Cardiac fibroblast (primary cell): ENCODE measurements around the gene ESRRG.
"Not testable (repeated sequence)": the region's sequence is repeated elsewhere in the genome, so short reads cannot be mapped to it uniquely, and the experiment has no call there.

Source experiments
- DNase-seq, 2 donors: peaks; one replicate each; pipeline versions ENCODE4 v3.0.0 to v3.0.0-alpha.2; 2010; ENCODE audit warnings: low read depth in 2 of 2
- H3K4me3 ChIP-seq, 2 donors: replicated peaks in 1 of 2; 1 replicate in 1 of 2; 2 replicates in 1 of 2; pipeline ENCODE4 v1.5.1; 2011; ENCODE audit warnings: low read depth in 2 of 2, low read length in 2 of 2, mild to moderate bottlenecking in 2 of 2, moderate library complexity in 1 of 2
- CTCF ChIP-seq: IDR thresholded peaks from one replicate; pipeline ENCODE4 v1.5.1; 2011; ENCODE audit warnings: low read depth, mild to moderate bottlenecking, low read length, inconsistent platforms

Gene ESRRG

GRCh38 chr1:216531263-216532239 lies 191.7 kb downstream of the ESRRG start:
- peak; percentile 39 to 45 for DNase-seq
- H3K4me3 ChIP-seq = peak overlapping the region; percentile 28 to 52
- no peak for TF ChIP-seq CTCF

GRCh38 chr1:216529851-216530250 lies 193.4 kb downstream of the ESRRG start:
- not testable (repeated sequence) for H3K4me3 ChIP-seq, DNase-seq

- DNase-seq = no peak
- TF ChIP-seq CTCF = no peak
- H3K4me3 ChIP-seq = no peak overlapping the region
Measured at GRCh38 chr1:216528816-216529215, 194.4 kb downstream of the ESRRG start.

- no peak overlapping the region for H3K4me3 ChIP-seq
- peak; percentile 25 to 48 for DNase-seq
- no peak for TF ChIP-seq CTCF
Measured at GRCh38 chr1:216523449-216524190, 199.6 kb downstream of the ESRRG start.

GRCh38 chr1:216523043-216523442 lies 200.2 kb downstream of the ESRRG start:
- no peak overlapping the region for H3K4me3 ChIP-seq
- TF ChIP-seq CTCF = no peak

GRCh38 chr1:216521477-216521876 lies 201.8 kb downstream of the ESRRG start:
- TF ChIP-seq CTCF = no peak
- no peak for DNase-seq
- no peak overlapping the region for H3K4me3 ChIP-seq

More at GRCh38 chr1:216523043-216523442, 200.2 kb downstream of the ESRRG start:
- no peak for DNase-seq

- DNase-seq = no peak
- H3K4me3 ChIP-seq = no peak overlapping the region
- no peak for TF ChIP-seq CTCF
Measured at GRCh38 chr1:216518844-216519627, 204.2 kb downstream of the ESRRG start.
